GM23338 (cell line): ENCODE data around the gene POPDC3.

Experiments
- CREB1 ChIP-seq: fragments of 250-450 bp; sonication (Bioruptor Pico); IDR thresholded peaks from 2 replicates; pipeline ENCODE4 v1.5.0; 2020; ENCODE audit warnings: low read depth, mild to moderate bottlenecking, moderate library complexity
- CTCF ChIP-seq, 2 experiments: fragments of 200-600 bp in 1 of 2; sonication (generic) in 1 of 2; conservative IDR thresholded peaks; 2 replicates each; pipeline versions ENCODE4 v1.5.1 to v1.6.1; 2016 to 2017; ENCODE audit warnings: antibody characterized with exemption in 2 of 2, low read depth in 2 of 2, mild to moderate bottlenecking in 2 of 2, moderate library complexity in 1 of 2
- ETS1 ChIP-seq: IDR thresholded peaks from 2 replicates; pipeline ENCODE4 v1.6.1; 2016; ENCODE audit warnings: antibody characterized with exemption
- EZH2 ChIP-seq: fragments of 200-600 bp; sonication (generic); IDR thresholded peaks from one replicate; pipeline ENCODE4 v1.8.0; 2017; ENCODE audit warnings: antibody characterized with exemption, mild to moderate bottlenecking, low read depth; ENCODE audit not compliant: unreplicated experiment
- JUNB ChIP-seq: IDR thresholded peaks from one replicate; pipeline ENCODE4 v1.6.1; 2016; ENCODE audit warnings: antibody characterized with exemption; ENCODE audit not compliant: unreplicated experiment
- POLR2AphosphoS5 ChIP-seq: IDR thresholded peaks from 2 replicates; pipeline ENCODE4 v1.6.1; 2016; ENCODE audit warnings: antibody characterized with exemption, low read depth
- STAT1 ChIP-seq: IDR thresholded peaks from one replicate; pipeline ENCODE4 v1.6.1; 2016; ENCODE audit warnings: antibody characterized with exemption; ENCODE audit not compliant: unreplicated experiment
- ZNF114 ChIP-seq: fragments of 250-450 bp; sonication (Bioruptor Pico); IDR thresholded peaks from 2 replicates; pipeline ENCODE4 v1.5.0; 2020; ENCODE audit warnings: mild to moderate bottlenecking, moderate library complexity
- TF ChIP-seq, protein P1 (sequence below): IDR thresholded peaks from one replicate; pipeline ENCODE4 v1.6.1; 2018; ENCODE audit warnings: antibody characterized with exemption; ENCODE audit not compliant: unreplicated experiment

GRCh38 chr6:105214668-105215067 lies 34.9 kb upstream of the POPDC3 start:
- no peak for TF ChIP-seq CTCF (conservative IDR thresholded peaks at IDR 0.05; ENCODE audit: low read depth in 2 of 2)
- TF ChIP-seq JUNB = no peak
- no peak for TF ChIP-seq CREB1
- no peak for TF ChIP-seq ZNF114 (CRISPR knock-in tag)
- no peak for TF ChIP-seq POLR2AphosphoS5
- TF ChIP-seq EZH2 = no peak
- TF ChIP-seq, protein P1, sequence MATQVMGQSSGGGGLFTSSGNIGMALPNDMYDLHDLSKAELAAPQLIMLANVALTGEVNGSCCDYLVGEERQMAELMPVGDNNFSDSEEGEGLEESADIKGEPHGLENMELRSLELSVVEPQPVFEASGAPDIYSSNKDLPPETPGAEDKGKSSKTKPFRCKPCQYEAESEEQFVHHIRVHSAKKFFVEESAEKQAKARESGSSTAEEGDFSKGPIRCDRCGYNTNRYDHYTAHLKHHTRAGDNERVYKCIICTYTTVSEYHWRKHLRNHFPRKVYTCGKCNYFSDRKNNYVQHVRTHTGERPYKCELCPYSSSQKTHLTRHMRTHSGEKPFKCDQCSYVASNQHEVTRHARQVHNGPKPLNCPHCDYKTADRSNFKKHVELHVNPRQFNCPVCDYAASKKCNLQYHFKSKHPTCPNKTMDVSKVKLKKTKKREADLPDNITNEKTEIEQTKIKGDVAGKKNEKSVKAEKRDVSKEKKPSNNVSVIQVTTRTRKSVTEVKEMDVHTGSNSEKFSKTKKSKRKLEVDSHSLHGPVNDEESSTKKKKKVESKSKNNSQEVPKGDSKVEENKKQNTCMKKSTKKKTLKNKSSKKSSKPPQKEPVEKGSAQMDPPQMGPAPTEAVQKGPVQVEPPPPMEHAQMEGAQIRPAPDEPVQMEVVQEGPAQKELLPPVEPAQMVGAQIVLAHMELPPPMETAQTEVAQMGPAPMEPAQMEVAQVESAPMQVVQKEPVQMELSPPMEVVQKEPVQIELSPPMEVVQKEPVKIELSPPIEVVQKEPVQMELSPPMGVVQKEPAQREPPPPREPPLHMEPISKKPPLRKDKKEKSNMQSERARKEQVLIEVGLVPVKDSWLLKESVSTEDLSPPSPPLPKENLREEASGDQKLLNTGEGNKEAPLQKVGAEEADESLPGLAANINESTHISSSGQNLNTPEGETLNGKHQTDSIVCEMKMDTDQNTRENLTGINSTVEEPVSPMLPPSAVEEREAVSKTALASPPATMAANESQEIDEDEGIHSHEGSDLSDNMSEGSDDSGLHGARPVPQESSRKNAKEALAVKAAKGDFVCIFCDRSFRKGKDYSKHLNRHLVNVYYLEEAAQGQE = no peak
- no peak for TF ChIP-seq STAT1
- TF ChIP-seq ETS1 = no peak
